OCI-LY3 (cell line): Measurements from ENCODE around the gene PLEKHG3.

Experiments
- EZH2phosphoT487 ChIP-seq: fragments of 200-600 bp; shearing (Covaris generic); IDR thresholded peaks from 2 replicates; pipeline ENCODE4 v1.6.1; 2018; ENCODE audit warnings: antibody characterized with exemption, mixed run types, low read depth
- TF ChIP-seq, protein P1 (sequence below): fragments of 200-600, 300-600 bp; sonication (generic); IDR thresholded peaks from 2 replicates; pipeline ENCODE4 v1.5.1; 2014; ENCODE audit warnings: antibody characterized with exemption, low read length, low read depth

DNA sequence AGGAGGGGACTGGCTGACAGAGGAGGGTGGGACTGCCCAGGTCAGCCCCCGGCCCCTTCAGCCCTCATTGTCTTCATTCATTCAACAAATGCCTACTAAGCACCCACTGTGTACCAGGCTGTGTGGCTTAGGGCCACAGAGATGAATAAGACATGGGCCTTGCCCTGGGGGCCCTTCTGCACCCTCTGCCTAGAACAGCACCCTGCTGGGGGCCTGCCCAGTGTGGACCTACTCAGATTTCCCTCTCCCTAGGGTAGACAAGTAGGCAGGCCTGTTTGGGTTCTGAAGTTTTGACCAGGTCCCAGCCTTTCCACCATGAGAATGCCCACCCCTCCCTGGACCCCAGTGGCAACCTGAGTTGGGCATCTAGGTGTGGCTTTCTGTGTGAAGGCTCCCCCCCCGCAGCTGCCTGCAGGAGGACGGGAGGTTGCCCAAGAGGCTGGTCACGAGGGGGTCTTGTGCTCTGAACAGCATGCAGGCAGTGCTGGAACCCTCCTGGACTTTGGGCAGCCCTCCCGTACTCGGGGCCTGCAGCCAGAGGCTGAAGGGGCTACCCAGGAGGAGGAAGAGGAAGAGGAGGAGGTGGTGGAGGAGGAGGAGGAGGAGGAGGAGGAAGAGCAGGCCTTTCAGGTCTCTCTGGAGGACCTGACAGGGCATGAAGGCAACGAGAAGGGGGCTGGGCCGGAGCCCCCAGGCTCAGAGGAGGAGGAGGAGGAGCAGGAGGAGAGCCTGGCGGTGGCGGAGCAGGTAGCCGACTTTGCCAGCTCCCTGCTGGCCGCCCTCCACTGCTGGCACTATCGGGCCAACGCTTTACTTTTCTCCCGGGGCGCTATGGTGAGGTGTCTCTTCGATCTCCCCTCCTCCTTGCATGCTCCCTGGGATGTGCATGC, 33.4 kb downstream of the PLEKHG3 start:
- TF ChIP-seq, protein P1, sequence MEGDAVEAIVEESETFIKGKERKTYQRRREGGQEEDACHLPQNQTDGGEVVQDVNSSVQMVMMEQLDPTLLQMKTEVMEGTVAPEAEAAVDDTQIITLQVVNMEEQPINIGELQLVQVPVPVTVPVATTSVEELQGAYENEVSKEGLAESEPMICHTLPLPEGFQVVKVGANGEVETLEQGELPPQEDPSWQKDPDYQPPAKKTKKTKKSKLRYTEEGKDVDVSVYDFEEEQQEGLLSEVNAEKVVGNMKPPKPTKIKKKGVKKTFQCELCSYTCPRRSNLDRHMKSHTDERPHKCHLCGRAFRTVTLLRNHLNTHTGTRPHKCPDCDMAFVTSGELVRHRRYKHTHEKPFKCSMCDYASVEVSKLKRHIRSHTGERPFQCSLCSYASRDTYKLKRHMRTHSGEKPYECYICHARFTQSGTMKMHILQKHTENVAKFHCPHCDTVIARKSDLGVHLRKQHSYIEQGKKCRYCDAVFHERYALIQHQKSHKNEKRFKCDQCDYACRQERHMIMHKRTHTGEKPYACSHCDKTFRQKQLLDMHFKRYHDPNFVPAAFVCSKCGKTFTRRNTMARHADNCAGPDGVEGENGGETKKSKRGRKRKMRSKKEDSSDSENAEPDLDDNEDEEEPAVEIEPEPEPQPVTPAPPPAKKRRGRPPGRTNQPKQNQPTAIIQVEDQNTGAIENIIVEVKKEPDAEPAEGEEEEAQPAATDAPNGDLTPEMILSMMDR, result no peak
- TF ChIP-seq EZH2phosphoT487, result no peak
